K562 (cell line): ENCODE data around the gene ZMAT3. TPM values are rescaled to one million over a fixed set of nuclear protein-coding genes. Genes with fewer than 3 reads are reported as not detected.
A peak's percentile ranks its signal among the peaks of the same experiment; 100 is the strongest.

Experiments used
- ATAC-seq: fragments of 200-7000 bp; cut with Tn5 transposase; 3 replicates; pipeline ENCODE4 v1.9.1; 2020; ENCODE audit warnings: moderate library complexity
- BruUV-seq: library from RNA; stranded (reverse); fragments of 400-500 nt; replicated peaks from 2 replicates; lab custom pipeline; 2021; lab: Mats Ljungman, UMichigan
- CTCF ChIA-PET: fragments of 300-600 bp; formaldehyde crosslinking; extraction: SDS; loops from one replicate; lab custom pipeline; 2021; ENCODE audit warnings: low intra/inter-chr PET ratio; lab: Yijun Ruan, JAX
- POLR2A ChIA-PET: fragments of 300-600, 350-650 bp; sonication (Branson Sonifier 250); formaldehyde crosslinking; extraction: SDS; loops from one replicate; lab custom pipeline; 2021; ENCODE audit warnings: antibody characterized with exemption, inconsistent platforms; lab: Yijun Ruan, JAX
- DNase-seq, 4 experiments: peaks; one replicate each; pipeline versions ENCODE4 v3.0.0 to v3.0.0-alpha.2; 2011 to 2018; ENCODE audit warnings: low spot score in 3 of 4, mixed read lengths in 3 of 4; ENCODE audit errors: extremely low read depth in 1 of 4
- FAIRE-seq: peaks from 2 replicates; lab custom pipeline; 2011; peaks lifted over from hg19 to GRCh38; lab: Jason Lieb, UNC
- H2AFZ ChIP-seq: 2 replicates; pipeline ENCODE4 v1.6.0; 2011; ENCODE audit warnings: low read depth, low read length, control low read depth, inconsistent platforms
- H3K27ac ChIP-seq: fragments of 200-600 bp; 3 replicates; pipeline ENCODE4 v1.8.0; 2011; ENCODE audit warnings: low read depth, mild to moderate bottlenecking, control low read depth, inconsistent platforms, low read length, moderate library complexity, mixed read lengths; ENCODE audit errors: extremely low read depth
- H3K27me3 ChIP-seq, 2 experiments: fragments of 300-600 bp in 1 of 2; 2 replicates in 1 of 2; 3 replicates in 1 of 2; pipeline versions ENCODE4 v1.6.0 to v1.8.0; 2011; ENCODE audit warnings: inconsistent platforms in 2 of 2, low read length in 2 of 2, mild to moderate bottlenecking in 1 of 2, mixed read lengths in 1 of 2, moderate library complexity in 1 of 2; ENCODE audit not compliant: control insufficient read depth in 2 of 2, insufficient read depth in 2 of 2
- H3K36me3 ChIP-seq: fragments of 300-600 bp; 3 replicates; pipeline ENCODE4 v1.8.0; 2011; ENCODE audit warnings: mild to moderate bottlenecking, low read length, inconsistent platforms; ENCODE audit not compliant: control insufficient read depth, insufficient read depth
- H3K4me1 ChIP-seq, 2 experiments: fragments of 200-600 bp in 1 of 2; replicated peaks in 1 of 2; 2 replicates in 1 of 2; 3 replicates in 1 of 2; pipeline versions ENCODE4 v1.5.1 to v1.8.0; 2011; ENCODE audit warnings: inconsistent platforms in 2 of 2, low read length in 2 of 2, mild to moderate bottlenecking in 1 of 2, mixed read lengths in 1 of 2, moderate library complexity in 1 of 2; ENCODE audit not compliant: control insufficient read depth in 2 of 2, insufficient read depth in 2 of 2
- H3K4me2 ChIP-seq: 2 replicates; pipeline ENCODE4 v1.6.1; 2011; ENCODE audit warnings: low read length, control low read depth, inconsistent platforms, mixed read lengths; ENCODE audit not compliant: insufficient read depth
- H3K4me3 ChIP-seq: fragments of 200-600 bp; sonication (generic), shearing (Covaris generic); 2 replicates; pipeline ENCODE4 v1.5.1; 2016; ENCODE audit warnings: control low read depth, inconsistent platforms
- H3K79me2 ChIP-seq: fragments of 200-600 bp; 3 replicates; pipeline ENCODE4 v1.8.0; 2011; ENCODE audit warnings: low read length, inconsistent platforms; ENCODE audit not compliant: control insufficient read depth, insufficient read depth
- H3K9ac ChIP-seq, 2 experiments: 2 replicates each; pipeline versions ENCODE4 v1.6.0 to v1.6.1; 2011; ENCODE audit warnings: low read depth in 2 of 2, low read length in 2 of 2, control low read depth in 1 of 2, inconsistent platforms in 1 of 2, mild to moderate bottlenecking in 1 of 2, mixed read lengths in 1 of 2; ENCODE audit not compliant: insufficient read depth in 1 of 2
- H3K9me1 ChIP-seq: one replicate; pipeline ENCODE4 v1.6.0; 2011; ENCODE audit warnings: inconsistent platforms, mild to moderate bottlenecking, low read length, moderate library complexity; ENCODE audit not compliant: control insufficient read depth, insufficient read depth
- H3K9me3 ChIP-seq: replicated peaks from 2 replicates; pipeline ENCODE4 v1.5.1; 2011; ENCODE audit warnings: low read depth, low read length, inconsistent platforms; ENCODE audit not compliant: control insufficient read depth, insufficient read depth
- H4K20me1 ChIP-seq: replicated peaks from 2 replicates; pipeline ENCODE4 v1.6.1; 2011; ENCODE audit warnings: low read length, inconsistent platforms, mixed read lengths; ENCODE audit not compliant: control insufficient read depth, insufficient read depth
- BMI1 ChIP-seq: fragments of 150-350 bp; IDR thresholded peaks from 2 replicates; pipeline ENCODE4 v1.6.1; 2014; ENCODE audit warnings: low read length
- CREM ChIP-seq: IDR thresholded peaks from 2 replicates; pipeline ENCODE4 v1.6.1; 2014; ENCODE audit warnings: antibody characterized with exemption, low read depth
- DMBX1 ChIP-seq: fragments of 250-450 bp; sonication (Bioruptor Pico); IDR thresholded peaks from 2 replicates; pipeline ENCODE4 v1.8.0; 2022; ENCODE audit warnings: inconsistent platforms, mild to moderate bottlenecking, moderate library complexity, borderline replicate concordance
- EP400 ChIP-seq: fragments of 450-650 bp; IDR thresholded peaks from 2 replicates; pipeline ENCODE4 v1.6.1; 2017; ENCODE audit warnings: antibody characterized with exemption, mild to moderate bottlenecking, moderate library complexity
- FOXM1 ChIP-seq, 2 experiments: fragments of 450-650 bp in 1 of 2; sonication (generic) in 1 of 2; formaldehyde crosslinking in 1 of 2; IDR thresholded peaks; 2 replicates each; pipeline versions ENCODE4 v1.6.1 to v1.9.0; 2017 to 2022; ENCODE audit warnings: low read depth in 2 of 2, mild to moderate bottlenecking in 2 of 2, missing genetic modification reagents in 1 of 2, moderate library complexity in 1 of 2
- KLF10 ChIP-seq: fragments of 250-450 bp; sonication (Bioruptor Pico); IDR thresholded peaks from 2 replicates; pipeline ENCODE4 v1.6.1; 2021; ENCODE audit warnings: matching md5 sums
- MAZ ChIP-seq, 2 experiments: fragments of 450-650 bp in 1 of 2; sonication (generic) in 1 of 2; formaldehyde crosslinking; IDR thresholded peaks in 1 of 2; conservative IDR thresholded peaks in 1 of 2; 2 replicates each; pipeline versions ENCODE4 v1.4.0 to v1.5.0; 2020; ENCODE audit warnings: mild to moderate bottlenecking in 1 of 2, missing genetic modification reagents in 1 of 2
- NR2C2 ChIP-seq, 2 experiments: fragments of 200-800 bp in 1 of 2; sonication (Bioruptor generic) in 1 of 2; sonication (generic) in 1 of 2; formaldehyde crosslinking in 1 of 2; IDR thresholded peaks; 2 replicates each; pipeline versions ENCODE4 v1.6.1 to v1.8.0; 2016 to 2022; ENCODE audit warnings: mild to moderate bottlenecking in 1 of 2, missing compliant biosample characterization in 1 of 2, missing genetic modification characterization in 1 of 2, missing genetic modification reagents in 1 of 2
- SPI1 ChIP-seq: IDR thresholded peaks from 2 replicates; pipeline ENCODE4 v1.6.1; 2011; ENCODE audit warnings: low read depth, low read length, control low read depth, borderline replicate concordance
- ZNF41 ChIP-seq: fragments of 250-450 bp; sonication (Bioruptor Pico); conservative IDR thresholded peaks from 2 replicates; pipeline ENCODE4 v1.4.0; 2020; ENCODE audit warnings: mild to moderate bottlenecking
- ZNF431 ChIP-seq: sonication (generic); formaldehyde crosslinking; IDR thresholded peaks from 2 replicates; pipeline ENCODE4 v1.8.0; 2022; ENCODE audit warnings: mild to moderate bottlenecking, missing genetic modification reagents
- ZNF707 ChIP-seq: fragments of 250-450 bp; sonication (Bioruptor Pico); conservative IDR thresholded peaks from 2 replicates; pipeline ENCODE4 v1.8.0; 2022; ENCODE audit warnings: inconsistent platforms, mild to moderate bottlenecking, moderate library complexity
- WGBS: fragments of 100-300 bp; shearing (Covaris generic); methylation state at CpG from one replicate; pipeline ENCODE4 v1.1.6; 2016; ENCODE audit warnings: low coverage, mixed read lengths; ENCODE audit not compliant: insufficient coverage; ENCODE audit errors: missing lambda C conversion rate; 5-methylcytosine and 5-hydroxymethylcytosine counted together
- in situ Hi-C: fragments of 300-500 bp; cut with MboI; formaldehyde crosslinking; loops from 4 replicates; pipeline ENCODE4 v1.15.0; 2018; ENCODE audit warnings: inconsistent platforms, mixed read lengths
- intact Hi-C: fragments of 100-400 bp; cut with micrococcal nuclease; formaldehyde crosslinking; loops from 2 replicates; pipeline ENCODE4 v1.14.2; 2022
- polyA plus RNA-seq, 8 experiments: library from polyadenylated mRNA; depleted of rRNA in 4 of 8; stranded (reverse) in 5 of 8; unstranded in 3 of 8; fragments of >200 nt; fragmentation: Nextera tagmentation in 2 of 8; fragmentation: Illumina TruSeq in 1 of 8; extraction: Ambion mirVana in 2 of 8; extraction: Trizol in 1 of 8; gene quantifications; 2 replicates each; pipeline versions ENCODE4 v1.2.1 to v1.2.3, GENCODE V29; 2011 to 2014; ENCODE audit warnings: inconsistent platforms in 1 of 8, missing spikeins in 1 of 8
- total RNA-seq, 7 experiments: library from RNA; depleted of rRNA in 6 of 7; stranded (reverse); fragments of >200 nt in 6 of 7; fragmentation: Illumina TruSeq in 2 of 7; extraction: Trizol in 2 of 7; gene quantifications; 2 replicates each; pipeline versions ENCODE4 v1.2.1 to v1.2.3, GENCODE V29; 2011 to 2021; ENCODE audit warnings: low replicate concordance in 1 of 7
- TF ChIP-seq, protein P1 (sequence below): fragments of 450-650 bp; IDR thresholded peaks from 2 replicates; pipeline ENCODE4 v1.7.1; 2018; ENCODE audit warnings: mild to moderate bottlenecking, low read depth; ENCODE audit not compliant: partially characterized antibody
- TF ChIP-seq, protein P2 (sequence below), 2 experiments: fragments of 450-650 bp in 1 of 2; sonication (generic) in 1 of 2; formaldehyde crosslinking; conservative IDR thresholded peaks; 2 replicates each; pipeline versions ENCODE4 v1.4.0 to v1.8.1; 2020 to 2022; ENCODE audit warnings: mild to moderate bottlenecking in 1 of 2, missing genetic modification reagents in 1 of 2
- TF ChIP-seq, protein P3 (sequence below): fragments of 450-650 bp; formaldehyde crosslinking; IDR thresholded peaks from 2 replicates; pipeline ENCODE4 v1.4.0; 2022; ENCODE audit warnings: missing genetic modification characterization

ZMAT3 gene
- total and polyA plus RNA-seq, 9 of the 15 experiments (the other 6 are each of a cell fraction or from before 2014, with no cell fraction given) = 0.87 to 5.1 (median 3.9) TPM

DNA sequence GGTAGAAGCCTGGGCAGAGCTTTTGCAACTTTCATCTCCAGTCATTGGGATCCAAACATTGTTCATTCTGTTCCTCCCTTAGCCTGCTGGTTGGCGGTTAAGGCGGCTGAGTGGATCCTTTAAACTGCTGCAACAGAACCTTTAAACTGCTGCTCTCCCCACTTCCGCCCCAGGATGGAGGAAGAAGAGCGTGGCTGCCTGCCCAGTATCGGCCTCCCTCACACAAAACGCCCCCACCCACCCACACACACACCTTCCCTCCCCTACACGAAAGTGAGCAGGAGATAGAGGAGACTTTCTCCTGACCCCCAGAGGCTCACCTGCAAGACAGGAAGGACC, 460 bp upstream of the ZMAT3 start:
- peak overlapping the region; percentile 46 for H3K27ac ChIP-seq
- in situ Hi-C loops (no loop called here), intact Hi-C loops (loop anchor here (5.0 kb wide), 2 partner anchors 75 to 160 kb away; partner anchors contain the start of gene PIK3CA)
- POLR2A ChIA-PET = interaction anchor here (0.6 kb wide), 1 partner anchor 26 kb away, joined by 3 read pairs; no protein-coding TSS in a partner anchor
- peak overlapping the region; percentile 98 for H3K4me2 ChIP-seq
- H3K9ac ChIP-seq = peak overlapping the region; percentile 53 to 94
- FAIRE-seq = no peak
- ATAC-seq = peak; percentile 67
- no peaks in the 10 kb centered on the region for H3K9me1 ChIP-seq
- H3K4me1 ChIP-seq = peaks cover 7 to 17% of the 10 kb centered on the region in 2 experiments; a peak in 4 of 5 replicates
- peak overlapping the region; percentile 66 for H3K4me3 ChIP-seq
- no peaks in the 10 kb centered on the region for H3K27me3 ChIP-seq
- H3K9me3 ChIP-seq = no peaks in the 10 kb centered on the region
- CTCF ChIA-PET = no interaction called here
- BruUV-seq = TSS peak; percentile 98
- 7% methylated on average over 7 of the region's 7 CpGs for WGBS
- peak overlapping the region; percentile 95 for H2AFZ ChIP-seq
- peaks cover 5% of the 10 kb centered on the region; the same call in 1 of the 3 replicates for H3K36me3 ChIP-seq
- peak; percentile 46 to 65 (median 52) for DNase-seq
- peaks cover 24% of the 10 kb centered on the region; the same call in 2 of the 3 replicates for H3K79me2 ChIP-seq
- H4K20me1 ChIP-seq = no peaks in the 10 kb centered on the region
- TF ChIP-seq ZNF41 (no peak), MAZ (CRISPR knock-in tag; conservative IDR thresholded peaks at IDR 0.05 in 1 of 2, IDR thresholded peaks at IDR 0.05 in 1 of 2) (0 out of 4 replicates have a peak, but pooled peaks of 1 of the 2 experiments have one; percentile 34), NR2C2 (CRISPR knock-in tag; IDR thresholded peaks at IDR 0.05) (no peak), NR2C2 (tag; IDR thresholded peaks at IDR 0.05) (0 out of 2 replicates have a peak, but pooled peaks have one; percentile 7), DMBX1 (CRISPR knock-in tag) (peak; percentile 26; the same call in 1 of the 2 replicates), BMI1 (no peak), CREM (no peak), ZNF707 (CRISPR knock-in tag) (no peak), SPI1 (peak; percentile 46; the same call in 1 of the 2 replicates), FOXM1 (IDR thresholded peaks at IDR 0.05; ENCODE audit: low read depth) (no peak), FOXM1 (CRISPR knock-in tag; IDR thresholded peaks at IDR 0.05; ENCODE audit: low read depth) (no peak), KLF10 (CRISPR knock-in tag) (no peak), ZNF431 (CRISPR knock-in tag) (no peak), EP400 (peak; percentile 3; the same call in 1 of the 2 replicates)
- TF ChIP-seq, protein P1, sequence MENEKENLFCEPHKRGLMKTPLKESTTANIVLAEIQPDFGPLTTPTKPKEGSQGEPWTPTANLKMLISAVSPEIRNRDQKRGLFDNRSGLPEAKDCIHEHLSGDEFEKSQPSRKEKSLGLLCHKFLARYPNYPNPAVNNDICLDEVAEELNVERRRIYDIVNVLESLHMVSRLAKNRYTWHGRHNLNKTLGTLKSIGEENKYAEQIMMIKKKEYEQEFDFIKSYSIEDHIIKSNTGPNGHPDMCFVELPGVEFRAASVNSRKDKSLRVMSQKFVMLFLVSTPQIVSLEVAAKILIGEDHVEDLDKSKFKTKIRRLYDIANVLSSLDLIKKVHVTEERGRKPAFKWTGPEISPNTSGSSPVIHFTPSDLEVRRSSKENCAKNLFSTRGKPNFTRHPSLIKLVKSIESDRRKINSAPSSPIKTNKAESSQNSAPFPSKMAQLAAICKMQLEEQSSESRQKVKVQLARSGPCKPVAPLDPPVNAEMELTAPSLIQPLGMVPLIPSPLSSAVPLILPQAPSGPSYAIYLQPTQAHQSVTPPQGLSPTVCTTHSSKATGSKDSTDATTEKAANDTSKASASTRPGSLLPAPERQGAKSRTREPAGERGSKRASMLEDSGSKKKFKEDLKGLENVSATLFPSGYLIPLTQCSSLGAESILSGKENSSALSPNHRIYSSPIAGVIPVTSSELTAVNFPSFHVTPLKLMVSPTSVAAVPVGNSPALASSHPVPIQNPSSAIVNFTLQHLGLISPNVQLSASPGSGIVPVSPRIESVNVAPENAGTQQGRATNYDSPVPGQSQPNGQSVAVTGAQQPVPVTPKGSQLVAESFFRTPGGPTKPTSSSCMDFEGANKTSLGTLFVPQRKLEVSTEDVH = no peak
- TF ChIP-seq, protein P2, sequence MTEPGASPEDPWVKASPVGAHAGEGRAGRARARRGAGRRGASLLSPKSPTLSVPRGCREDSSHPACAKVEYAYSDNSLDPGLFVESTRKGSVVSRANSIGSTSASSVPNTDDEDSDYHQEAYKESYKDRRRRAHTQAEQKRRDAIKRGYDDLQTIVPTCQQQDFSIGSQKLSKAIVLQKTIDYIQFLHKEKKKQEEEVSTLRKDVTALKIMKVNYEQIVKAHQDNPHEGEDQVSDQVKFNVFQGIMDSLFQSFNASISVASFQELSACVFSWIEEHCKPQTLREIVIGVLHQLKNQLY (CRISPR knock-in tag; conservative IDR thresholded peaks at IDR 0.05) = no peak
- TF ChIP-seq, protein P3, sequence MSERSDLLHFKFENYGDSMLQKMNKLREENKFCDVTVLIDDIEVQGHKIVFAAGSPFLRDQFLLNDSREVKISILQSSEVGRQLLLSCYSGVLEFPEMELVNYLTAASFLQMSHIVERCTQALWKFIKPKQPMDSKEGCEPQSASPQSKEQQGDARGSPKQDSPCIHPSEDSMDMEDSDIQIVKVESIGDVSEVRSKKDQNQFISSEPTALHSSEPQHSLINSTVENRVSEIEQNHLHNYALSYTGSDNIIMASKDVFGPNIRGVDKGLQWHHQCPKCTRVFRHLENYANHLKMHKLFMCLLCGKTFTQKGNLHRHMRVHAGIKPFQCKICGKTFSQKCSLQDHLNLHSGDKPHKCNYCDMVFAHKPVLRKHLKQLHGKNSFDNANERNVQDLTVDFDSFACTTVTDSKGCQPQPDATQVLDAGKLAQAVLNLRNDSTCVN (CRISPR knock-in tag) = no peak
